Rectal smooth muscle tissue (tissue), 1 donor: ENCODE results near the gene GGTLC2.
"Not testable (repeated sequence)": the region's sequence is repeated elsewhere in the genome, so short reads cannot be mapped to it uniquely, and the experiment has no call there.

ENCODE experiments used
- H3K27ac ChIP-seq: one replicate; pipeline ENCODE4 v1.7.0; 2013; ENCODE audit warnings: low read depth, low read length, inconsistent platforms
- H3K27me3 ChIP-seq: one replicate; pipeline ENCODE4 v1.7.0; 2013; ENCODE audit warnings: low read length; ENCODE audit not compliant: control insufficient read depth, insufficient read depth
- H3K36me3 ChIP-seq: one replicate; pipeline ENCODE4 v1.7.0; 2013; ENCODE audit warnings: low read length; ENCODE audit not compliant: control insufficient read depth, insufficient read depth
- H3K4me1 ChIP-seq: one replicate; pipeline ENCODE4 v1.7.0; 2013; ENCODE audit warnings: low read length; ENCODE audit not compliant: control insufficient read depth, insufficient read depth
- H3K4me3 ChIP-seq: one replicate; pipeline ENCODE4 v1.7.0; 2013; ENCODE audit warnings: low read length
- H3K9ac ChIP-seq: one replicate; pipeline ENCODE4 v1.7.0; 2013; ENCODE audit warnings: low read length

GGTLC2 gene

GRCh38 chr22:22616636-22617035 lies 27.8 kb upstream of the GGTLC2 start:
- Histone ChIP-seq H3K9ac (no peak overlapping the region), H3K27ac (no peak overlapping the region), H3K4me3 (no peak overlapping the region)

GRCh38 chr22:22618448-22618847 lies 26.0 kb upstream of the GGTLC2 start:
- H3K27ac ChIP-seq, result no peak overlapping the region
- H3K36me3 ChIP-seq, result no peaks in the 10 kb centered on the region

More at GRCh38 chr22:22616636-22617035, 27.8 kb upstream of the GGTLC2 start:
- H3K4me1 ChIP-seq, result no peaks in the 10 kb centered on the region
- H3K27me3 ChIP-seq, result no peaks in the 10 kb centered on the region
- no peaks in the 10 kb centered on the region for H3K36me3 ChIP-seq

GRCh38 chr22:22618923-22619322 lies 25.5 kb upstream of the GGTLC2 start:
- Histone ChIP-seq H3K27ac (no peak overlapping the region), H3K9ac (no peak overlapping the region), H3K36me3 (no peaks in the 10 kb centered on the region), H3K4me1 (no peaks in the 10 kb centered on the region), H3K4me3 (no peak overlapping the region), H3K27me3 (no peaks in the 10 kb centered on the region)

More at GRCh38 chr22:22618448-22618847, 26.0 kb upstream of the GGTLC2 start:
- Histone ChIP-seq H3K9ac (no peak overlapping the region), H3K4me1 (no peaks in the 10 kb centered on the region), H3K27me3 (no peaks in the 10 kb centered on the region), H3K4me3 (no peak overlapping the region)

GRCh38 chr22:22619765-22620414 lies 24.5 kb upstream of the GGTLC2 start:
- Histone ChIP-seq H3K27ac (no peak overlapping the region), H3K4me3 (no peak overlapping the region), H3K4me1 (no peaks in the 10 kb centered on the region), H3K27me3 (no peaks in the 10 kb centered on the region), H3K9ac (no peak overlapping the region), H3K36me3 (no peaks in the 10 kb centered on the region)

GRCh38 chr22:22628546-22629495 lies 15.6 kb upstream of the GGTLC2 start:
- H3K9ac ChIP-seq, H3K4me1 ChIP-seq, H3K27me3 ChIP-seq, H3K4me3 ChIP-seq, H3K36me3 ChIP-seq, H3K27ac ChIP-seq: not testable (repeated sequence)

- H3K27ac ChIP-seq, H3K27me3 ChIP-seq, H3K4me3 ChIP-seq, H3K36me3 ChIP-seq, H3K9ac ChIP-seq, H3K4me1 ChIP-seq: not testable (repeated sequence)
These were observed 13.2 kb upstream of the GGTLC2 start for GRCh38 chr22:22631223-22631652.

GRCh38 chr22:22632226-22632625 lies 12.2 kb upstream of the GGTLC2 start:
- not testable (repeated sequence) for H3K27ac ChIP-seq

GRCh38 chr22:22633533-22633932 lies 10.9 kb upstream of the GGTLC2 start:
- H3K36me3 ChIP-seq, H3K9ac ChIP-seq, H3K4me1 ChIP-seq, H3K27me3 ChIP-seq, H3K27ac ChIP-seq, H3K4me3 ChIP-seq: not testable (repeated sequence)

More at GRCh38 chr22:22632226-22632625, 12.2 kb upstream of the GGTLC2 start:
- H3K4me3 ChIP-seq, H3K9ac ChIP-seq, H3K4me1 ChIP-seq, H3K27me3 ChIP-seq, H3K36me3 ChIP-seq: not testable (repeated sequence)

GRCh38 chr22:22636260-22636659 lies 8.2 kb upstream of the GGTLC2 start:
- H3K27ac ChIP-seq, H3K4me1 ChIP-seq, H3K36me3 ChIP-seq, H3K27me3 ChIP-seq, H3K9ac ChIP-seq, H3K4me3 ChIP-seq: not testable (repeated sequence)

- not testable (repeated sequence) for H3K4me1 ChIP-seq, H3K27ac ChIP-seq, H3K4me3 ChIP-seq, H3K36me3 ChIP-seq, H3K9ac ChIP-seq, H3K27me3 ChIP-seq
These were observed 6.1 kb upstream of the GGTLC2 start for GRCh38 chr22:22638313-22638712.

- H3K36me3 ChIP-seq, H3K4me1 ChIP-seq, H3K27me3 ChIP-seq, H3K27ac ChIP-seq, H3K9ac ChIP-seq, H3K4me3 ChIP-seq: not testable (repeated sequence)
These were observed 2.2 kb upstream of the GGTLC2 start for GRCh38 chr22:22642255-22642654.

- not testable (repeated sequence) for H3K27ac ChIP-seq, H3K36me3 ChIP-seq, H3K9ac ChIP-seq, H3K4me3 ChIP-seq, H3K27me3 ChIP-seq, H3K4me1 ChIP-seq
These were observed 1.6 kb downstream of the GGTLC2 start for GRCh38 chr22:22645969-22646368.

- H3K36me3 ChIP-seq, H3K4me1 ChIP-seq, H3K4me3 ChIP-seq, H3K27me3 ChIP-seq, H3K9ac ChIP-seq, H3K27ac ChIP-seq: not testable (repeated sequence)
These were observed 3.5 kb downstream of the GGTLC2 start for GRCh38 chr22:22647952-22648351.
